ENCODE results near the gene SDK1.
A peak's percentile ranks its signal among the peaks of the same experiment; 100 is the strongest.

Gene SDK1

GRCh38 chr7:3965794-3966395 is 664.8 kb downstream of the SDK1 start:
- DNase-seq: no peak

DNA sequence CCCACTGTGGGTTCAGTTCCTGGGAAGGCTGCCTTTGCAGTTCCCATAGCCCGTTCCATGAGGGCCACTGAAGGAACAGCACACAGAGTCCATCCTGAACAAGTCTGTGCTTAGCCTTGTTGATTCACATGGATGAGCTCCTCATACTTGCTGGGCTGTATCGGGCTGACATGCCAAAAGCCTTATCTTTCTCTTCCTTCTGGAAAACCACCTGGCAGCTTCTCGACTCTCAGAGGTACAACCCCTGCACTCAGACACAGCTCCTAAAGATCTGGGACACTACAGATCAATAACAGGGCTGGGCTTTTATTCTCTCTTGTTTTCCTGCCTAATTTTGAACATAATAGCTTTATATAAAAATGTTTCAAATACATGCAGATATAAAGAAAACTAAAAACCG is 667.2 kb downstream of the SDK1 start:
- no peak for DNase-seq

DNA sequence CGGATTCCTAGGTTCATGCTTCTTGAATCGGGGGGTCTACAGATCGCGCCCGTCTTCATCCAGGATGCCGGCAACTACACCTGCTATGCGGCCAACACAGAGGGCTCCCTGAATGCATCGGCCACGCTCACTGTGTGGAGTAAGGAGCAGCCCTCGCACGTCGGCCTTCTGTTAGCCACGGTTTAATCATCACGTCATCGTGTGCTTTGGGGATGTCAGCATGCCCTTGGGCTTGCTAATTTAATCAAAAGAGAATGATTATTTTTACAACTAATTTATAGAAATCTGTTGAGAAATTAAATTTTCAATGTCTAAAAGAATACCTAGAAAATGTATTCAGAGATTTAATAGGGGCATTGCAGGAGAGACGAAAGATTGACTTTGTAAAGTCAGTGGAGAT is 668.2 kb downstream of the SDK1 start:
- no peak for DNase-seq

- DNase-seq: no peak
These were observed 670.3 kb downstream of the SDK1 start for GRCh38 chr7:3971323-3971722.

GRCh38 chr7:3973264-3973663 is 672.2 kb downstream of the SDK1 start:
- no peak for DNase-seq

DNA sequence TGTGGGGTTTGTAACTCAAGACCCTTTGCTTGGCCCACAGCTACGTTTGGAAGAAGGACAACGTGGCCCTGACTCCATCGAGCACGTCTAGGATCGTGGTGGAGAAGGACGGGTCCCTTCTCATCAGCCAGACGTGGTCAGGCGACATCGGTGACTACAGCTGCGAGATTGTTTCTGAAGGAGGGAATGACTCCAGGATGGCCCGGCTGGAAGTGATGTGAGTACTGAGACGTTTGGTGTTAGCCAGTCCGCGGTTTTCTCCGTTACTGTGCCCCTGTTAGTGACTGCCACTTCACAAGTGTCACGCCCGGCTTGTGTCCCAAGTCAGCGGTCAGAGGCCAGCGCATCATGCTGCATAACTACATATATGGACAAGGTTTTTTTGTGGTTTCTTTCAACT is 673.3 kb downstream of the SDK1 start:
- DNase-seq: no peak

GRCh38 chr7:3975371-3975770 is 674.3 kb downstream of the SDK1 start:
- no peak for DNase-seq

- DNase-seq: no peak
These were observed 676.3 kb downstream of the SDK1 start for GRCh38 chr7:3977391-3977790.

GRCh38 chr7:3978839-3979238 is 677.8 kb downstream of the SDK1 start:
- peak; percentile 22 for DNase-seq

DNA sequence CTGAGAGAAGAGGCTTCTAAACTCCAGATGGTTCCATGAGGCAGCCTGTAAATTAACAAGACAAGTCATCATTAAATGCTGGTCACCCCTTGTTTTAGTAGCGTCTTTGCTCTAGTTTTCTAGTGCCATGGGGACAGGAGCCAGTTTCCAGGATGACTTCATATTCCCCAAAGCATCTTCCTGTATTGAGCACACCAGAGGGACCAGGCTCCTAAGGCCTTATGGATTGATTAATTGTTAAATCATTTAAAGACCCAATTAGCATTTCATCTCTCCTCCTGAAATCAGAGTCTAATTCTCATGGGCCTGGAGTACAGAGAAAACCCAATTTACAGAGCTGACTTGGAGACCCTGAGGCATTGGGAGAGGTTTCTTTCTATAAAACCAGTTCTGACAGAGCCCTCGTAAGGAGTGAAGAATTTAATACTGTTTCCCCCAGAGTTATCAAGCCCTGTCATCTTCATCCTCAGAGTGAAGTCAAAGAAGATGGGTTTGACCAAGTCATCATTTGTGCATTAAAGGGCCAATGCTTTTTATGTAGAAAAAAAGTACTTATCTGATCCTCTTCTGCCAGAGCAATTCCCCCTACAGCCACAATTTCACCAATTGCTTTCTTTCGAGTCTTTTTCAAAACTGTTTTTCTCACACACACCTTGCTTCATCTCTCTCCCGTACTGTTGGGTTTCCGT is 678.7 kb downstream of the SDK1 start:
- DNase-seq: no peak

- no peak for DNase-seq
These were observed 679.2 kb downstream of the SDK1 start for GRCh38 chr7:3980300-3980643.

- DNase-seq: no peak
These were observed 680.2 kb downstream of the SDK1 start for GRCh38 chr7:3981281-3981680.

GRCh38 chr7:3984456-3984855 is 683.4 kb downstream of the SDK1 start:
- DNase-seq: no peak

DNA sequence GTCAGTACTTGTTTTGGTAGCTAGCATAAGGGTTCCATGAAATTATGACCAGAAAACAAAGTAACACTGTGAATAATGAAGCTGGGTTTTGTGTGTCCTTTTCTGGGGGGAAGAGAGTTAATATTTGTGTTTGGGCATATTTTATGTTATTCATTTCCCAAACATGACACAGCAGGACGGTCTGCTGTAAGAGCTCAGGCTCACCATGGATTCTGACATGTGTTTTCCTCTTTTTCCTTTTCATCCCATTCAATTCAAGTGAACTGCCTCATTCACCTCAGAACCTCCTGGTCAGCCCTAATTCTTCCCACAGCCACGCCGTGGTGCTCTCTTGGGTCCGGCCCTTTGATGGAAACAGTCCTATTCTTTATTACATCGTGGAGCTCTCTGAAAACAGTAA is 685.9 kb downstream of the SDK1 start:
- DNase-seq: no peak

- no peak for DNase-seq
These were observed 686.4 kb downstream of the SDK1 start for GRCh38 chr7:3987426-3987927.

- no peak for DNase-seq
These were observed 688.7 kb downstream of the SDK1 start for GRCh38 chr7:3989723-3990122.

DNA sequence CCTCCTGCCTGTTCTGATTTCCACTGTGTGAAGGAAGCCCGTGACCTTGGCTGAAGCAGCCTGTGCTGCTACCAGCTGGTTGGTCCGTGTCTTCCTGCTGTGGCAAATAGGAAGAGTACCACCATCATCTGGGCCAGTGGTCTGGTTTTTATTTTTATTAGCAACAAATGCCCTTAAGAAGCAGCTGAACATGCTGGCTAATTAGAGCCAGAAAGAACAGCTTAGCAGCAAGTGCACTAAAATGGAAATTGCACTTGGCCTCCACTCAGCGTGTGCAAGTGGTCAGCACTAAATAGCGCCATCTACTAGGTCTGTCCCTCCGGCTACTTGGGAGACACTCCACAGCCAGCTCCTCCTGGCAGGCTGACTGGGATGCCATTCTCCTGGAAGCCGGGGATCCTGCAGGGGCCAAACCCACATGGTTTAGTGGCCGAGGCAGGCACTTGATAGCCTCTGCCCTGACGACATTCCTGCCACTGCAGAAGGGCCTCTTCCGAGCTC is 690.7 kb downstream of the SDK1 start:
- no peak for DNase-seq

- DNase-seq: no peak
These were observed 691.8 kb downstream of the SDK1 start for GRCh38 chr7:3992841-3993240.

DNA sequence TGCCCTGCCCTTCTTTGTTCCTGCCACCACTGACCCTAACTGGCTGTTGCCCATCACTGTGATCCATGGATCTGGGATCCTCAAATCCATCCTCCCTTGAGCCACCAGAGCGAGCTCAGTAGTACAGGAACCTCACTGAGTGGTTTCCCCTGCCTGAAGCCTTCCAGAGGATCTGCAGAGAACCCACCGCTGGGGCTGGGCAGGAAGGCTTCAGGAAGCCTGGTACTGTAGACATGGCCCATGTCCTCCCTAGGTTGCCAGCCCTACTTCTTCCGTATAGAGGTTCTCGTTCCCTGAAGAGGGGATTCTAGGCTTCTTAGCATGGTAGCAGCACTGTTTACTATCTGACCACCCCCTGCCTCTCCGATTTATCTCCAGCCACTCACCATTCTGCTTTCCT is 693.7 kb downstream of the SDK1 start:
- no peak for DNase-seq

- no peak for DNase-seq
These were observed 694.1 kb downstream of the SDK1 start for GRCh38 chr7:3995187-3995586.

- no peak for DNase-seq
These were observed 697.0 kb downstream of the SDK1 start for GRCh38 chr7:3998060-3998459.

- DNase-seq: no peak
These were observed 699.1 kb downstream of the SDK1 start for GRCh38 chr7:4000139-4000538.

GRCh38 chr7:4000934-4001333 is 699.9 kb downstream of the SDK1 start:
- no peak for DNase-seq

- no peak for DNase-seq
These were observed 700.7 kb downstream of the SDK1 start for GRCh38 chr7:4001742-4002141.

DNA sequence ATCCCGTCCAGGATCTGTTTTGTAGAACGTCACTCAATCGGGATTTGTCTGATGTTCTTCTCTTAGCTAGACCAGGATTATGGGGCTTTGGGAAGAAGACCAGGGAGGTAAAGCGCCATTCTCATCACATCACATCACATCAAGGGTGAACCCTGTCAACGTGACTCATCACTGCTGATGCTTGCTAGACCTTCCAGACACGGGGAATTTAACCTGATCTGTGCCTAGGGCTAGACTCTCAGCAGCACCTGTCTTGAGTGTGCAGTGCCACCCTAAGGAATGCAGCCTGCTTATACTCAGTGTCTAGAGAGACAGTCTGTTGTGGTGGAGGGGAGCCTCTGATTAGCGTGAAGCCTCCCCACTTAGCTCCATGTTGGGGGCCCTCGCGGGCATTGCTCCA is 702.5 kb downstream of the SDK1 start:
- DNase-seq: no peak
